Measurements from ENCODE around the gene SCAANT1.

SCAANT1 gene

DNA sequence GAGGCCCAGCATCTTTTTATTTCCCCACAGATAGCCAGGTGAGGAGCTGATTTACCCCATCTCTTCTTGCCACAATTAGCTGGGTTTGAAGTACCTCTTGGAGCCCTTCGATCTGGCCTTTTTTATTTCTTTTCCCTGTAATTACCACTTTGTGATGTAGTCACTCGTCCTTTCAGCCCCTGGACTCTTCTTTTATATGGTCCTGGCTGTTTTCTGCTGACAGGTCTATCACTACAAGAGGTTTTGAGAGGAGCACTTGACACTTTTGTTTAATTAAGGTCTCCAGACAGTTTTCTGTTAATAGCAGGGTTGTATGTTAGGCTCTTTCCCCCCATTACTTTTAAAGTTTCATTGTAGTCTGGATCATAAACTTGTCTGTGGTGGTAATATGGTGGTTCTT lies 36.7 kb downstream of the SCAANT1 start:
- H3K4me3 ChIP-seq (ENCODE audit: low read length) = no peak overlapping the region
- no peaks in the 10 kb centered on the region for H3K4me1 ChIP-seq (ENCODE audit: low read length)
- peaks cover 81% of the 10 kb centered on the region for H4K20me1 ChIP-seq (ENCODE audit: insufficient read depth, low read length)
- H3K9me3 ChIP-seq (ENCODE audit: insufficient read depth, low read length) = no peaks in the 10 kb centered on the region
- H3K27ac ChIP-seq (ENCODE audit: low read length) = no peak overlapping the region
- H3K36me3 ChIP-seq (replicated peaks; ENCODE audit: low read depth, low read length) = peaks cover 9% of the 10 kb centered on the region
- H3K9ac ChIP-seq (ENCODE audit: low read length) = no peak overlapping the region
- peaks cover 95% of the 10 kb centered on the region for H3K79me2 ChIP-seq (ENCODE audit: low read length)
- H3K4me2 ChIP-seq (ENCODE audit: low read length) = no peak overlapping the region
- TF ChIP-seq EZH2phosphoT487 (IDR thresholded peaks at IDR 0.05; ENCODE audit: low read depth) (no peak), CTCF (IDR thresholded peaks at IDR 0.05; ENCODE audit: low read depth, low read length) (no peak)
- H2AFZ ChIP-seq (ENCODE audit: low read depth, low read length) = no peak overlapping the region
- no peaks in the 10 kb centered on the region for H3K27me3 ChIP-seq (ENCODE audit: low read depth, low read length)

DNA sequence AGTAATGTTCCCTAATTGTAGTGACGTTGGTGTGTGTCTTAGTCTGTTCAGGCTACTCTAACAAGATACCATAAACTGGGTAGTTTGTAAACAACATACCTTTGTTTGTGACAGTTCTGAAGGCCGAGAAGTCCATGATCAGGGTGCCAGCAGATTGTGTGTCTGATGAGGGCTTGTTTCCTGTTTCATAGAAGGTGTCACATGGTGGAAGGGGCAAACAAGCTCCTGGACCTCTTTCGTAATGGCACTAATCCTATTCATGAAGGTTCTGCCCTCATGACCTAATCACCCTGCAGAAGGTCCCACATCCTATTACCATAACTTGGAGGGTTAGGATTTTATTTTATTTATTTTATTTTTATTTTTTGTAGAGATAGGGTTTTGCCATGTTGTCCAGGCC lies 37.4 kb downstream of the SCAANT1 start:
- no peak overlapping the region for H3K27ac ChIP-seq (ENCODE audit: low read length)
- TF ChIP-seq EZH2phosphoT487 (IDR thresholded peaks at IDR 0.05; ENCODE audit: low read depth) = no peak
- TF ChIP-seq CTCF (IDR thresholded peaks at IDR 0.05; ENCODE audit: low read depth, low read length) = no peak
- H3K4me1 ChIP-seq (ENCODE audit: low read length) = no peaks in the 10 kb centered on the region
- H2AFZ ChIP-seq (ENCODE audit: low read depth, low read length) = no peak overlapping the region
- no peaks in the 10 kb centered on the region for H3K9me3 ChIP-seq (ENCODE audit: insufficient read depth, low read length)
- no peak overlapping the region for H3K9ac ChIP-seq (ENCODE audit: low read length)
- no peak overlapping the region for H3K4me2 ChIP-seq (ENCODE audit: low read length)
- peaks cover 82% of the 10 kb centered on the region for H4K20me1 ChIP-seq (ENCODE audit: insufficient read depth, low read length)
- no peak overlapping the region for H3K4me3 ChIP-seq (ENCODE audit: low read length)
- peaks cover 95% of the 10 kb centered on the region for H3K79me2 ChIP-seq (ENCODE audit: low read length)
- H3K27me3 ChIP-seq (ENCODE audit: low read depth, low read length) = no peaks in the 10 kb centered on the region
- peaks cover 9% of the 10 kb centered on the region for H3K36me3 ChIP-seq (replicated peaks; ENCODE audit: low read depth, low read length)

GRCh38 chr3:63872135-63872924 lies 39.9 kb downstream of the SCAANT1 start:
- H3K4me1 ChIP-seq (ENCODE audit: low read length) = peaks cover 14% of the 10 kb centered on the region
- H3K4me2 ChIP-seq (ENCODE audit: low read length) = no peak overlapping the region
- H3K9me3 ChIP-seq (ENCODE audit: insufficient read depth, low read length) = no peaks in the 10 kb centered on the region
- H4K20me1 ChIP-seq (ENCODE audit: insufficient read depth, low read length) = peaks cover 74% of the 10 kb centered on the region
- H2AFZ ChIP-seq (ENCODE audit: low read depth, low read length) = no peak overlapping the region
- no peak overlapping the region for H3K9ac ChIP-seq (ENCODE audit: low read length)
- TF ChIP-seq CTCF (IDR thresholded peaks at IDR 0.05; ENCODE audit: low read depth, low read length) (no peak), EZH2phosphoT487 (IDR thresholded peaks at IDR 0.05; ENCODE audit: low read depth) (no peak)
- H3K4me3 ChIP-seq (ENCODE audit: low read length) = no peak overlapping the region
- peaks cover 15% of the 10 kb centered on the region for H3K36me3 ChIP-seq (replicated peaks; ENCODE audit: low read depth, low read length)
- no peaks in the 10 kb centered on the region for H3K27me3 ChIP-seq (ENCODE audit: low read depth, low read length)
- H3K27ac ChIP-seq (ENCODE audit: low read length) = no peak overlapping the region
- peaks cover 95% of the 10 kb centered on the region for H3K79me2 ChIP-seq (ENCODE audit: low read length)

DNA sequence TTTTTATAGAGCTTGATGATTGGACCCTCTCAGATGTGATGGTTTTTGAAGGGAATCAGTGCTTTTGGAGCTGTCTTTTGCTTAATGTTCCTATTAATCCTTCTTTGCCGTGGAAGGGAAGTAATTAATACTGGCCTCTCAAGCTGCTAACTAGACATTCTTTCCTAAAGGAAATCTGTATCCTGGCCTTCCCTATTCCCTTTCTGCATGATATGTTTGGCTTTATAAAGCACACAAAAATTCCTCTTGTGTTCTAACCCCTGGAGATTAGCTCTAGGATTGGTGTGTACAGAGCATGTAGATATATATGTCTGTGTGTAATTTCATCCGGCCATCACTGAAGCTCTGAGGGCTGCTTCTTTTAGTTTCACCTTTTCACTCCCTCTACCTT lies 41.6 kb downstream of the SCAANT1 start:
- TF ChIP-seq EZH2phosphoT487 (IDR thresholded peaks at IDR 0.05; ENCODE audit: low read depth) = no peak
- TF ChIP-seq CTCF (IDR thresholded peaks at IDR 0.05; ENCODE audit: low read depth, low read length) = no peak
- Histone ChIP-seq H3K79me2 (ENCODE audit: low read length) (peaks cover 95% of the 10 kb centered on the region), H4K20me1 (ENCODE audit: insufficient read depth, low read length) (peaks cover 56% of the 10 kb centered on the region), H3K4me1 (ENCODE audit: low read length) (peaks cover 14% of the 10 kb centered on the region), H3K4me2 (ENCODE audit: low read length) (no peak overlapping the region), H2AFZ (ENCODE audit: low read depth, low read length) (no peak overlapping the region), H3K36me3 (replicated peaks; ENCODE audit: low read depth, low read length) (peaks cover 20% of the 10 kb centered on the region), H3K27ac (ENCODE audit: low read length) (no peak overlapping the region), H3K9me3 (ENCODE audit: insufficient read depth, low read length) (no peaks in the 10 kb centered on the region), H3K27me3 (ENCODE audit: low read depth, low read length) (no peaks in the 10 kb centered on the region), H3K9ac (ENCODE audit: low read length) (no peak overlapping the region), H3K4me3 (ENCODE audit: low read length) (no peak overlapping the region)
